ENCODE measurements around the gene SLC4A1AP. TPM values are rescaled to one million over a fixed set of nuclear protein-coding genes. Genes with fewer than 3 reads are reported as not detected.

Gene SLC4A1AP
- total and polyA plus RNA-seq, 9 of the 15 experiments (the other 6 are each of a cell fraction or from before 2014, with no cell fraction given), result 8.1 to 40.5 (median 35.3) TPM

DNA sequence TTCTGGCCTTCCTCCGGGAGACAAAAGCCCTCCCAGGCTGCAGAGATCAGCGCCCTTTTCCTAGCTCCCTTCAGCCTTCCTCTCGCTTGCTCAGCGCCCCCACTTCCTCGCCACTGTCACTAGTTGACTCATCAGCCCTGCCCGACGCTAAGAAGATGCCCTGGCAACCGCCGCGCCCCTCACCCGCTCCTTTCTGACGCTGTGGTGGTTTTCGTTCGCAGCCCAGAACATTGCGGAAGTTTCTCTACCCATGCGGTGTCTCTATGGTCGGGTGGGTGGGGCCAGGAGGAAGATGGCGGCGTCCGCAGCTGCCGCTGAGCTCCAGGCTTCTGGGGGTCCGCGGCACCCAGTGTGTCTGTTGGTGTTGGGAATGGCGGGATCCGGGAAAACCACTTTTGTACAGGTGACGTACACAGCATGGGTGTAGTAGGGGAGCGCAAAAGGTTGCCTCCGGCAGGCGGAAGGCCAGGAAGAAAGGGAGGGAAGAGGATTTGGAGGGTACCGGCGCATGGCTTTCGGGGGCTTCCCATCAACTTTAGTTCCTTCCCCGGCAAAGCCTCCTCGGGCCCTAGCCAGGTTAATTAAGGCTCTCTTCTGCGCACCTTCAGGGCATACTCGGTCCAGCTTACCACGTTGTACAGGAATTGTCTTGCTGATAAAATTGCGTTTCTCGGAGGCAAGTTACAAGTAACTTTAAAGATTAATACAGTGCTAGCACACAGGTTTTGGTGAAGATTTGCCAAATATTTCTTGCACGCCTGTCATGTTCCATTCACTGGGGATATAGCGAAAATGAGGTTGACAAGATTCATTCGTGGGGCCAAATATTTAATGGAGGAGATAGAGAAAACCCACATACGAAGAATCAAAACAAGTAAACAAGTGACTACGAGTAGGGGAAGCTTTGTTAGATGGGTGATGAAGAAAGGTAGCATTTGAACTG, 34.7 kb upstream of the SLC4A1AP start, which contains the start of the genes CCDC121 and GPN1 (continued):
- TF ChIP-seq, protein P1, sequence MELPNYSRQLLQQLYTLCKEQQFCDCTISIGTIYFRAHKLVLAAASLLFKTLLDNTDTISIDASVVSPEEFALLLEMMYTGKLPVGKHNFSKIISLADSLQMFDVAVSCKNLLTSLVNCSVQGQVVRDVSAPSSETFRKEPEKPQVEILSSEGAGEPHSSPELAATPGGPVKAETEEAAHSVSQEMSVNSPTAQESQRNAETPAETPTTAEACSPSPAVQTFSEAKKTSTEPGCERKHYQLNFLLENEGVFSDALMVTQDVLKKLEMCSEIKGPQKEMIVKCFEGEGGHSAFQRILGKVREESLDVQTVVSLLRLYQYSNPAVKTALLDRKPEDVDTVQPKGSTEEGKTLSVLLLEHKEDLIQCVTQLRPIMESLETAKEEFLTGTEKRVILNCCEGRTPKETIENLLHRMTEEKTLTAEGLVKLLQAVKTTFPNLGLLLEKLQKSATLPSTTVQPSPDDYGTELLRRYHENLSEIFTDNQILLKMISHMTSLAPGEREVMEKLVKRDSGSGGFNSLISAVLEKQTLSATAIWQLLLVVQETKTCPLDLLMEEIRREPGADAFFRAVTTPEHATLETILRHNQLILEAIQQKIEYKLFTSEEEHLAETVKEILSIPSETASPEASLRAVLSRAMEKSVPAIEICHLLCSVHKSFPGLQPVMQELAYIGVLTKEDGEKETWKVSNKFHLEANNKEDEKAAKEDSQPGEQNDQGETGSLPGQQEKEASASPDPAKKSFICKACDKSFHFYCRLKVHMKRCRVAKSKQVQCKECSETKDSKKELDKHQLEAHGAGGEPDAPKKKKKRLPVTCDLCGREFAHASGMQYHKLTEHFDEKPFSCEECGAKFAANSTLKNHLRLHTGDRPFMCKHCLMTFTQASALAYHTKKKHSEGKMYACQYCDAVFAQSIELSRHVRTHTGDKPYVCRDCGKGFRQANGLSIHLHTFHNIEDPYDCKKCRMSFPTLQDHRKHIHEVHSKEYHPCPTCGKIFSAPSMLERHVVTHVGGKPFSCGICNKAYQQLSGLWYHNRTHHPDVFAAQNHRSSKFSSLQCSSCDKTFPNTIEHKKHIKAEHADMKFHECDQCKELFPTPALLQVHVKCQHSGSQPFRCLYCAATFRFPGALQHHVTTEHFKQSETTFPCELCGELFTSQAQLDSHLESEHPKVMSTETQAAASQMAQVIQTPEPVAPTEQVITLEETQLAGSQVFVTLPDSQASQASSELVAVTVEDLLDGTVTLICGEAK (IDR thresholded peaks at IDR 0.05), result peak; percentile 86
- TF ChIP-seq, protein P1 (CRISPR knock-in tag; IDR thresholded peaks at IDR 0.05), result no peak
- TF ChIP-seq NBN (IDR thresholded peaks at IDR 0.05; ENCODE audit: low read depth) (no peak; the same call in 1 of the 2 replicates), MEIS2 (IDR thresholded peaks at IDR 0.05; ENCODE audit: partially characterized antibody) (no peak), TAL1 (IDR thresholded peaks at IDR 0.05) (no peak; the same call in 1 of the 2 replicates), ZNF133 (CRISPR knock-in tag; IDR thresholded peaks at IDR 0.05) (no peak), ZNF143 (CRISPR knock-in tag; IDR thresholded peaks at IDR 0.05) (no peak), BDP1 (IDR thresholded peaks at IDR 0.05; ENCODE audit: insufficient read depth, insufficient read length) (no peak)
- TF ChIP-seq, protein P2, sequence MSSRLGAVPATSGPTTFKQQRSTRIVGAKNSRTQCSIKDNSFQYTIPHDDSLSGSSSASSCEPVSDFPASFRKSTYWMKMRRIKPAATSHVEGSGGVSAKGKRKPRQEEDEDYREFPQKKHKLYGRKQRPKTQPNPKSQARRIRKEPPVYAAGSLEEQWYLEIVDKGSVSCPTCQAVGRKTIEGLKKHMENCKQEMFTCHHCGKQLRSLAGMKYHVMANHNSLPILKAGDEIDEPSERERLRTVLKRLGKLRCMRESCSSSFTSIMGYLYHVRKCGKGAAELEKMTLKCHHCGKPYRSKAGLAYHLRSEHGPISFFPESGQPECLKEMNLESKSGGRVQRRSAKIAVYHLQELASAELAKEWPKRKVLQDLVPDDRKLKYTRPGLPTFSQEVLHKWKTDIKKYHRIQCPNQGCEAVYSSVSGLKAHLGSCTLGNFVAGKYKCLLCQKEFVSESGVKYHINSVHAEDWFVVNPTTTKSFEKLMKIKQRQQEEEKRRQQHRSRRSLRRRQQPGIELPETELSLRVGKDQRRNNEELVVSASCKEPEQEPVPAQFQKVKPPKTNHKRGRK (tag; IDR thresholded peaks at IDR 0.05), result no peak
- TF ChIP-seq, protein P3, sequence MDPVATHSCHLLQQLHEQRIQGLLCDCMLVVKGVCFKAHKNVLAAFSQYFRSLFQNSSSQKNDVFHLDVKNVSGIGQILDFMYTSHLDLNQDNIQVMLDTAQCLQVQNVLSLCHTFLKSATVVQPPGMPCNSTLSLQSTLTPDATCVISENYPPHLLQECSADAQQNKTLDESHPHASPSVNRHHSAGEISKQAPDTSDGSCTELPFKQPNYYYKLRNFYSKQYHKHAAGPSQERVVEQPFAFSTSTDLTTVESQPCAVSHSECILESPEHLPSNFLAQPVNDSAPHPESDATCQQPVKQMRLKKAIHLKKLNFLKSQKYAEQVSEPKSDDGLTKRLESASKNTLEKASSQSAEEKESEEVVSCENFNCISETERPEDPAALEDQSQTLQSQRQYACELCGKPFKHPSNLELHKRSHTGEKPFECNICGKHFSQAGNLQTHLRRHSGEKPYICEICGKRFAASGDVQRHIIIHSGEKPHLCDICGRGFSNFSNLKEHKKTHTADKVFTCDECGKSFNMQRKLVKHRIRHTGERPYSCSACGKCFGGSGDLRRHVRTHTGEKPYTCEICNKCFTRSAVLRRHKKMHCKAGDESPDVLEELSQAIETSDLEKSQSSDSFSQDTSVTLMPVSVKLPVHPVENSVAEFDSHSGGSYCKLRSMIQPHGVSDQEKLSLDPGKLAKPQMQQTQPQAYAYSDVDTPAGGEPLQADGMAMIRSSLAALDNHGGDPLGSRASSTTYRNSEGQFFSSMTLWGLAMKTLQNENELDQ (CRISPR knock-in tag; IDR thresholded peaks at IDR 0.05; ENCODE audit: borderline replicate concordance), result peak; percentile 8; the same call in 1 of the 2 replicates
- TF ChIP-seq, protein P4, sequence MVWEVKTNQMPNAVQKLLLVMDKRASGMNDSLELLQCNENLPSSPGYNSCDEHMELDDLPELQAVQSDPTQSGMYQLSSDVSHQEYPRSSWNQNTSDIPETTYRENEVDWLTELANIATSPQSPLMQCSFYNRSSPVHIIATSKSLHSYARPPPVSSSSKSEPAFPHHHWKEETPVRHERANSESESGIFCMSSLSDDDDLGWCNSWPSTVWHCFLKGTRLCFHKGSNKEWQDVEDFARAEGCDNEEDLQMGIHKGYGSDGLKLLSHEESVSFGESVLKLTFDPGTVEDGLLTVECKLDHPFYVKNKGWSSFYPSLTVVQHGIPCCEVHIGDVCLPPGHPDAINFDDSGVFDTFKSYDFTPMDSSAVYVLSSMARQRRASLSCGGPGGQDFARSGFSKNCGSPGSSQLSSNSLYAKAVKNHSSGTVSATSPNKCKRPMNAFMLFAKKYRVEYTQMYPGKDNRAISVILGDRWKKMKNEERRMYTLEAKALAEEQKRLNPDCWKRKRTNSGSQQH (CRISPR knock-in tag; IDR thresholded peaks at IDR 0.05), result no peak
